PC-9 (cell line): ENCODE measurements around the gene BCAT1.

ENCODE experiments used
- EZH2 ChIP-seq: fragments of 200-600 bp; sonication (generic); IDR thresholded peaks from 2 replicates; pipeline ENCODE4 v1.8.0; 2017; ENCODE audit warnings: antibody characterized with exemption, low read depth
- TF ChIP-seq, protein P1 (sequence below): fragments of 200-600 bp; sonication (generic); conservative IDR thresholded peaks from 2 replicates; pipeline ENCODE4 v1.6.1; 2017; ENCODE audit warnings: mixed run types, antibody characterized with exemption, mild to moderate bottlenecking, moderate library complexity

- TF ChIP-seq, protein P1, sequence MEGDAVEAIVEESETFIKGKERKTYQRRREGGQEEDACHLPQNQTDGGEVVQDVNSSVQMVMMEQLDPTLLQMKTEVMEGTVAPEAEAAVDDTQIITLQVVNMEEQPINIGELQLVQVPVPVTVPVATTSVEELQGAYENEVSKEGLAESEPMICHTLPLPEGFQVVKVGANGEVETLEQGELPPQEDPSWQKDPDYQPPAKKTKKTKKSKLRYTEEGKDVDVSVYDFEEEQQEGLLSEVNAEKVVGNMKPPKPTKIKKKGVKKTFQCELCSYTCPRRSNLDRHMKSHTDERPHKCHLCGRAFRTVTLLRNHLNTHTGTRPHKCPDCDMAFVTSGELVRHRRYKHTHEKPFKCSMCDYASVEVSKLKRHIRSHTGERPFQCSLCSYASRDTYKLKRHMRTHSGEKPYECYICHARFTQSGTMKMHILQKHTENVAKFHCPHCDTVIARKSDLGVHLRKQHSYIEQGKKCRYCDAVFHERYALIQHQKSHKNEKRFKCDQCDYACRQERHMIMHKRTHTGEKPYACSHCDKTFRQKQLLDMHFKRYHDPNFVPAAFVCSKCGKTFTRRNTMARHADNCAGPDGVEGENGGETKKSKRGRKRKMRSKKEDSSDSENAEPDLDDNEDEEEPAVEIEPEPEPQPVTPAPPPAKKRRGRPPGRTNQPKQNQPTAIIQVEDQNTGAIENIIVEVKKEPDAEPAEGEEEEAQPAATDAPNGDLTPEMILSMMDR, result peak; percentile 70
- no peak for TF ChIP-seq EZH2
Measured at GRCh38 chr12:24960222-24960855, 11.4 kb upstream of the BCAT1 start.
